ENCODE data around the gene ACOXL. TPM values are rescaled to one million over a fixed set of nuclear protein-coding genes. Genes with fewer than 3 reads are reported as not detected.

The ACOXL gene
- total RNA-seq, 2 donors from 2014 or later, result not detected

- Histone ChIP-seq H3K4me3 (no peak overlapping the region), H3K36me3 (no peaks in the 10 kb centered on the region), H3K4me1 (ENCODE audit: control insufficient read depth in 1 of 2, low read depth in 2 of 2) (no peaks in the 10 kb centered on the region), H3K27me3 (replicated peaks; ENCODE audit: insufficient read depth) (no peaks in the 10 kb centered on the region), H3K27ac (no peak overlapping the region), H3K9me3 (no peaks in the 10 kb centered on the region)
- no peak for ATAC-seq (ENCODE audit: insufficient number of reproducible peaks, low FRiP score, low read depth)
- no peak for DNase-seq (ENCODE audit: low spot score)
- TF ChIP-seq, protein P1, sequence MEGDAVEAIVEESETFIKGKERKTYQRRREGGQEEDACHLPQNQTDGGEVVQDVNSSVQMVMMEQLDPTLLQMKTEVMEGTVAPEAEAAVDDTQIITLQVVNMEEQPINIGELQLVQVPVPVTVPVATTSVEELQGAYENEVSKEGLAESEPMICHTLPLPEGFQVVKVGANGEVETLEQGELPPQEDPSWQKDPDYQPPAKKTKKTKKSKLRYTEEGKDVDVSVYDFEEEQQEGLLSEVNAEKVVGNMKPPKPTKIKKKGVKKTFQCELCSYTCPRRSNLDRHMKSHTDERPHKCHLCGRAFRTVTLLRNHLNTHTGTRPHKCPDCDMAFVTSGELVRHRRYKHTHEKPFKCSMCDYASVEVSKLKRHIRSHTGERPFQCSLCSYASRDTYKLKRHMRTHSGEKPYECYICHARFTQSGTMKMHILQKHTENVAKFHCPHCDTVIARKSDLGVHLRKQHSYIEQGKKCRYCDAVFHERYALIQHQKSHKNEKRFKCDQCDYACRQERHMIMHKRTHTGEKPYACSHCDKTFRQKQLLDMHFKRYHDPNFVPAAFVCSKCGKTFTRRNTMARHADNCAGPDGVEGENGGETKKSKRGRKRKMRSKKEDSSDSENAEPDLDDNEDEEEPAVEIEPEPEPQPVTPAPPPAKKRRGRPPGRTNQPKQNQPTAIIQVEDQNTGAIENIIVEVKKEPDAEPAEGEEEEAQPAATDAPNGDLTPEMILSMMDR (IDR thresholded peaks at IDR 0.05), result no peak
Measured at GRCh38 chr2:110927526-110927925, 195.2 kb downstream of the ACOXL start.

GRCh38 chr2:110929528-110929927 lies 197.2 kb downstream of the ACOXL start:
- Histone ChIP-seq H3K4me3 (no peak overlapping the region), H3K36me3 (no peaks in the 10 kb centered on the region), H3K9me3 (no peaks in the 10 kb centered on the region), H3K27me3 (replicated peaks; ENCODE audit: insufficient read depth) (no peaks in the 10 kb centered on the region), H3K27ac (no peak overlapping the region), H3K4me1 (ENCODE audit: control insufficient read depth in 1 of 2, low read depth in 2 of 2) (no peaks in the 10 kb centered on the region)
- DNase-seq (ENCODE audit: low spot score) (no peak), ATAC-seq (ENCODE audit: insufficient number of reproducible peaks, low FRiP score, low read depth) (no peak)
- TF ChIP-seq, protein P1 (IDR thresholded peaks at IDR 0.05), result no peak

DNA sequence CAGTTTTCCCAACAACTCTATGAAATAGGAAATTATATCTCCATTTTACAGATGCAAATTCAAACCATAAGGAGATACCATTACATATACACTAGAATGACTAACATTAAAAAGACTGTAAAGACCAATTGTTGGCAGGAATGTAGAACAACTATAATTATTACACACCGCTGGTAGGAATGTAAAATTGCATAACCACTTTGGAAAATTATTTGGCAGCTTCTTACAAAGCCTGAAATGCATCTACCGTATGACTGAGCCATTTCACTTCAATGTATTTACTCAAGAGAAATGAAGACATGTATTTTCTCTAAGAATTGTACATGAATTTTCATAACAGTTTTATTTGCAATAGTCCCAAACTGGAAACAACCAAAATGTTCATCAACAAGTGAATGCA lies 199.3 kb downstream of the ACOXL start:
- no peak for ATAC-seq (ENCODE audit: insufficient number of reproducible peaks, low FRiP score, low read depth)
- no peaks in the 10 kb centered on the region for H3K4me1 ChIP-seq (ENCODE audit: control insufficient read depth in 1 of 2, low read depth in 2 of 2)
- TF ChIP-seq, protein P1 (IDR thresholded peaks at IDR 0.05), result no peak

DNA sequence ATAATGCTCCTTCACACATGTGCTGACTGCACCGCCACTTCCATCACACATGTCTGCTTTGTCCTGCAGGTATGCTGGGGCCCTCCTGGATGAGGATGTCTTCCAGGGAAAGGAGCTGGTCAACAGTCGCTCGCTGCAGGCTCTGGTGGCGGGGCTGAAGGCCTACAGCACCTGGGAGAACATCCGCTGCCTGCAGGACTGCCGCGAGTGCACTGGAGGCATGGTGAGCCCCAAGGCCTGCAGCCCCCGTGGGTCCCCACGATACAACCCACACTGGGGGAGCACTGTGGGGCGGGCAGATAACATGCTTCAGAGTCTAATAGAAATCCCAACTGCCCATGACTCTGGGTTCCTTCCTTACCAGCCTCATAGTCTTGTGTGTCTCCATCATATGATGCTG lies 201.0 kb downstream of the ACOXL start:
- no peaks in the 10 kb centered on the region for H3K4me1 ChIP-seq (ENCODE audit: control insufficient read depth in 1 of 2, low read depth in 2 of 2)
- no peak for ATAC-seq (ENCODE audit: insufficient number of reproducible peaks, low FRiP score, low read depth)
- H3K27me3 ChIP-seq (replicated peaks; ENCODE audit: insufficient read depth), result no peaks in the 10 kb centered on the region
- H3K4me3 ChIP-seq, result no peak overlapping the region
- no peak overlapping the region for H3K27ac ChIP-seq
- H3K9me3 ChIP-seq, result no peaks in the 10 kb centered on the region
- H3K36me3 ChIP-seq, result no peaks in the 10 kb centered on the region
- DNase-seq (ENCODE audit: low spot score), result no peak
- TF ChIP-seq, protein P1 (IDR thresholded peaks at IDR 0.05), result no peak

More for the DNA sequence above, 199.3 kb downstream of the ACOXL start:
- H3K9me3 ChIP-seq, result no peaks in the 10 kb centered on the region
- DNase-seq (ENCODE audit: low spot score), result no peak
- H3K4me3 ChIP-seq, result no peak overlapping the region
- no peak overlapping the region for H3K27ac ChIP-seq
- no peaks in the 10 kb centered on the region for H3K27me3 ChIP-seq (replicated peaks; ENCODE audit: insufficient read depth)
- no peaks in the 10 kb centered on the region for H3K36me3 ChIP-seq

DNA sequence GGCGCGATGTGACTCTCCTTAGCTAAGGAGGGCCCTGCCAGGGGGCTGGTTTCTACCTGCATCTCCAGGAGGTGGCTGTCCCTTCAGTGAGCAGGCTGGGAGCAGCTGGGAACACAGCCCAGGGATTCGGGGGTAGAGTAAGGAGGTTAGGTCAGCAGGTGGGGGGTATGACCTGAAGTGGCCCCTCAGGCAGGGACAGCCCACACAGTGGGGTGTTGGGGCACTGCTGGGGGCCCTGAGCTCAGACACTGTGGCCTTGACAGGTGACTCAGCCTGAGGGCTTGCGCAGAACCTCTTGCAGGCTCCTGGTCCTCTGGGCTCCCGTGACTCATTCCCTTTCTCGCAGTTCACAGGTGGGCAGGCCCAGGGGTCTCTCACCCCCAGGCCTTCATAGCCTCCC lies 202.6 kb downstream of the ACOXL start:
- DNase-seq (ENCODE audit: low spot score) (no peak), ATAC-seq (ENCODE audit: insufficient number of reproducible peaks, low FRiP score, low read depth) (no peak)
- TF ChIP-seq, protein P1 (IDR thresholded peaks at IDR 0.05), result no peak
- Histone ChIP-seq H3K27ac (no peak overlapping the region), H3K36me3 (no peaks in the 10 kb centered on the region), H3K4me1 (ENCODE audit: control insufficient read depth in 1 of 2, low read depth in 2 of 2) (no peaks in the 10 kb centered on the region), H3K4me3 (no peak overlapping the region), H3K27me3 (replicated peaks; ENCODE audit: insufficient read depth) (no peaks in the 10 kb centered on the region), H3K9me3 (no peaks in the 10 kb centered on the region)

All from thoracic aorta (tissue), 2 donors.